Dendritic cell treated with granulocyte-macrophage colony-stimulating factor and Interleukin-4, amounts not matched to agents 40 ng/mL and 50 ng/mL, for 4 days (primary cell): Measurements from ENCODE around the gene CCDC106.

Experiments used
- H3K27ac Mint-ChIP-seq: one replicate; pipeline ENCODE4 v1.8.0; 2022; ENCODE audit warnings: mild to moderate bottlenecking, mixed read lengths
- H3K27me3 Mint-ChIP-seq: one replicate; pipeline ENCODE4 v1.8.0; 2022; ENCODE audit warnings: mild to moderate bottlenecking, mixed read lengths
- H3K36me3 Mint-ChIP-seq: one replicate; pipeline ENCODE4 v1.8.0; 2022; ENCODE audit warnings: low read depth, mixed read lengths
- H3K4me1 Mint-ChIP-seq: one replicate; pipeline ENCODE4 v1.8.0; 2022; ENCODE audit warnings: low read depth, mixed read lengths
- H3K4me3 Mint-ChIP-seq: one replicate; pipeline ENCODE4 v1.8.0; 2022; ENCODE audit warnings: mild to moderate bottlenecking, moderate library complexity, mixed read lengths
- H3K9me3 Mint-ChIP-seq: one replicate; pipeline ENCODE4 v1.8.0; 2022; ENCODE audit warnings: mixed read lengths
- intact Hi-C: fragments of 100-400 bp; cut with micrococcal nuclease; formaldehyde crosslinking; loops from one replicate; pipeline ENCODE4 v1.15.0; 2022

Gene CCDC106

DNA sequence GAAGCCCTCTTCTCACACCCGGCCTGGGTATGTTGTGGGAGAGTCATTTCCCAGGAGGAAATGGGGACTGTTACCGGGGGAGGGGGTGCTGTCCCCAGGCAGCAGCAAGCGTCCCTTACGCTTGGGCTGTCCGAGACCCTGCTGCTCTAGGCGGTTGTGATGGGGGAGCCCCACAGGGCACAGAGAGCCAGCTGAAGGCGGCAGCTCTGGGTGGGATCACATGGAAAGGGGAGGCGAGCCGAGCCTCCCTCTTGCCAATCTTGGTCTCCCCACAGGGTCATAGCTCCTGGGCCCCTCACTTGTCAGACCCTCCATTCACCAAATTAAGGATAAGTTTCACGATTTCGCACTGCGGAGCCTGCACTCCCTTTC is 49.0 kb downstream of the CCDC106 start:
- H3K4me3 Mint-ChIP-seq, result no peak overlapping the region
- intact Hi-C loops, result no loop called here
- no peaks in the 10 kb centered on the region for H3K9me3 Mint-ChIP-seq
- H3K27me3 Mint-ChIP-seq, result no peaks in the 10 kb centered on the region
- H3K36me3 Mint-ChIP-seq, result peaks cover 99% of the 10 kb centered on the region
- peak overlapping the region; percentile 31 for H3K27ac Mint-ChIP-seq
- no peaks in the 10 kb centered on the region for H3K4me1 Mint-ChIP-seq

DNA sequence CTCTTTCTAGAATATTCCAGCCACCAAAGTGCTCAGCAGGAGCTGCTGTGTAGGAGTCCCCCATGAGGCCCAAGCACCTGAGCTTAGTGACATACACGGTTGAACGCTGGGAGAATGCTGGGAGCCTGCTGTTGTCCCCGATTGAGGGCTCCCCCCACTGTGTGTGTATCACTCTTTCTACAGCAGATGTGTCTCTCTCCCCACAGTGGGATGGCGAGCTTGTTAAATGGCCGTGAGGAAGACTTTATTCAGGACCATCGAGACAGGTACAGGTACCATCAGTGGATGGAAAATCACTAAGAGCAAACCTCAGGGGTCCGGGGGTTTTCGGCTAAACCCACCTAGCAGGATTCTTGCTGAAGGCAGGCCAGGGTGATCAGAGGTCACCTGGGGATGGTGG is 49.7 kb downstream of the CCDC106 start:
- Mint-ChIP-seq H3K27ac (peak overlapping the region; percentile 52), H3K27me3 (no peaks in the 10 kb centered on the region), H3K4me3 (no peak overlapping the region), H3K36me3 (peaks cover 99% of the 10 kb centered on the region), H3K4me1 (no peaks in the 10 kb centered on the region), H3K9me3 (no peaks in the 10 kb centered on the region)
- intact Hi-C loops, result no loop called here

- Mint-ChIP-seq H3K9me3 (peaks cover 3% of the 10 kb centered on the region), H3K4me3 (no peak overlapping the region), H3K27me3 (no peaks in the 10 kb centered on the region), H3K36me3 (peaks cover 99% of the 10 kb centered on the region), H3K4me1 (no peaks in the 10 kb centered on the region), H3K27ac (no peak overlapping the region)
- intact Hi-C loops, result no loop called here
Observed at GRCh38 chr19:55698256-55698655, 50.2 kb downstream of the CCDC106 start.

DNA sequence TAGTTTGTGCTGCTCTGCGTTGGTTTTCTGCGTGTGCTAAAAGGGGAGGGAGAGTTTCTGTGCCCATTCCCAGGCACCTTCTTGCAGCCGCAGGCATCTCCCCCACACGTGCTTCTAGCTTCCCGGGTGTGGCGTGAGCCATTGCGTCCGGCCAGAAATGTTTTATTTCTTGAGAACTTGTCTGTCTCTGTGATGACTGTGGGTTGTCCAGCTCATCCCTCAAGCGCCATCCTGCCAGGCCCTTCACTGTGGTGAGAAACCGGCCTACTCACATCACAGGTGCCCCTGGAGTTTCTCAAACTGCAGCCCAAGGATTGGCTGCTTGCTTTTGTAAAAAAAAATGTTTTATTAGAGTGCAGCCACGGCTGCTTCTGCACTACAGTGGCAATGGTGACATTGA is 51.2 kb downstream of the CCDC106 start:
- intact Hi-C loops, result no loop called here
- no peaks in the 10 kb centered on the region for H3K27me3 Mint-ChIP-seq
- no peak overlapping the region for H3K4me3 Mint-ChIP-seq
- H3K36me3 Mint-ChIP-seq, result peaks cover 99% of the 10 kb centered on the region
- peaks cover 12% of the 10 kb centered on the region for H3K9me3 Mint-ChIP-seq
- no peak overlapping the region for H3K27ac Mint-ChIP-seq
- H3K4me1 Mint-ChIP-seq, result no peaks in the 10 kb centered on the region

- H3K9me3 Mint-ChIP-seq, result peaks cover 12% of the 10 kb centered on the region
- no peak overlapping the region for H3K27ac Mint-ChIP-seq
- no peak overlapping the region for H3K4me3 Mint-ChIP-seq
- no peaks in the 10 kb centered on the region for H3K27me3 Mint-ChIP-seq
- intact Hi-C loops, result loop anchor here (10.0 kb wide), 1 partner anchor 104 kb away; no protein-coding TSS in a partner anchor
- H3K36me3 Mint-ChIP-seq, result peaks cover 90% of the 10 kb centered on the region
- no peaks in the 10 kb centered on the region for H3K4me1 Mint-ChIP-seq
Observed at GRCh38 chr19:55700813-55701212, 52.8 kb downstream of the CCDC106 start.

DNA sequence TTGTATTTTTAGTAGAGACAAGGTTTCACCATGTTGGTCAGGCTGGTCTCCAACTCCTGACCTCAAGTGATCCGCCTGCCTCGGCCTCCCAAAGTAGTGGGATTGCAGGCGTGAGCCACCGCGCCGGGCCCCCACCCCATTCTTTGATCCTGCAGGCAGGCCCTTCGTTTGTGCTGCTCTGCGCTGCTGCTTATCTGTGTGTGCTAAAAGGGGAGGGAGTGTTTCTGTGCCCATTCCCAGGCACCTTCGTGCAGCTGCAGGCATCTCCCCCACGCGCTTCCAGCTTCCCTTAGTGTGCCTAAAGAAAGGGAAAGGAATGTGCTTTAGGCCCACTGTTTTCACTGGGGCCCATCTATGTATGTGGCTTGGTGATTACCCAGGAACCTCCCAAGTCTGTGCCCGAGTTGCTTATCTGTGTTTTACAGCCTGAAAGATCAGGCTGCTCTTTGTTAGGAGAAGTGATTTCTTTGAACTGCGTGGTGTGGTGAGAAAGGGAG is 54.2 kb downstream of the CCDC106 start:
- peaks cover 12% of the 10 kb centered on the region for H3K9me3 Mint-ChIP-seq
- no peaks in the 10 kb centered on the region for H3K4me1 Mint-ChIP-seq
- no peak overlapping the region for H3K27ac Mint-ChIP-seq
- intact Hi-C loops, result loop anchor here (10.0 kb wide), 1 partner anchor 103 kb away; no protein-coding TSS in a partner anchor
- H3K27me3 Mint-ChIP-seq, result peaks cover 3% of the 10 kb centered on the region
- H3K4me3 Mint-ChIP-seq, result no peak overlapping the region
- H3K36me3 Mint-ChIP-seq, result peaks cover 77% of the 10 kb centered on the region
